ENCODE data around the gene MAL.

Gene MAL

DNA sequence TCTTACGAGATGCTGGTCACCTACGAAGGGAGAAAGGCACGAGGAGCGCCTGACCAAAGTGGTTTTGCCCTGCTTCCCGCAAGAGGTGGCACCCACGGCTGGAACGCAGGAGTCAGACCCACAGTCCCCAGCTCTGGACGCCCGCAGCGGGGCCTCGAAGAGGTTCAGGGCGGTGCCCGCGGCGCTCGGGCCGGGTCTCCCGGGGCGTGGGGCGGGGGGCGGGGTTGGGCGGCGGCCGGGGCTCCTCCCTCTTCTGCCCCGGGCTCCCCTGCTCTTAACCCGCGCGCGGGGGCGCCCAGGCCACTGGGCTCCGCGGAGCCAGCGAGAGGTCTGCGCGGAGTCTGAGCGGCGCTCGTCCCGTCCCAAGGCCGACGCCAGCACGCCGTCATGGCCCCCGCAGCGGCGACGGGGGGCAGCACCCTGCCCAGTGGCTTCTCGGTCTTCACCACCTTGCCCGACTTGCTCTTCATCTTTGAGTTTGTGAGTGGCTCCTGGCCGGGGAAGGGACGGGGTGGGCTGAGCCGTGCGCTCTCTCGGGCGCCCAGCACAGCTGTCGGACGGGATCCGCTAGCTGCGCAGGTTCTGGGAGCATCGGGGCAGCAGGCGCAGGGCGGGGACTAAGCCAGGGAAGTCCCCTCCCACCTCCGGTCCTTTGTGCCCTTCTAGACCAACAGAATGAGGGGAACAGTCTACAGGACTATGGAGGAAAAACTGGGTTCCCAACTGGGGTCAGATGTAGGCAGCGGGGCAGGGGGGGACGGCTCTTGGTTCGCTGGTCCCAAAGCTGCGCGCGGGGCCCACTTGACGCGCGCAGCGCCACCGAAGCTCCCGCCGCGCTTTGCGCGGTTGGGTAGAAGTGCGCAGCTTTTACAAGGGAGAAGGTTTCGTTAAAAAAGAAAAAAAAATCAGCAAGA lies at the start of gene MAL:
Gene MAL (plus strand): TSS at position 303 of the 914 bp plus-strand sequence. CDS start 85 bp downstream, at position 388.
- DNase-seq (ENCODE audit: low spot score) = peak; percentile 80

DNA sequence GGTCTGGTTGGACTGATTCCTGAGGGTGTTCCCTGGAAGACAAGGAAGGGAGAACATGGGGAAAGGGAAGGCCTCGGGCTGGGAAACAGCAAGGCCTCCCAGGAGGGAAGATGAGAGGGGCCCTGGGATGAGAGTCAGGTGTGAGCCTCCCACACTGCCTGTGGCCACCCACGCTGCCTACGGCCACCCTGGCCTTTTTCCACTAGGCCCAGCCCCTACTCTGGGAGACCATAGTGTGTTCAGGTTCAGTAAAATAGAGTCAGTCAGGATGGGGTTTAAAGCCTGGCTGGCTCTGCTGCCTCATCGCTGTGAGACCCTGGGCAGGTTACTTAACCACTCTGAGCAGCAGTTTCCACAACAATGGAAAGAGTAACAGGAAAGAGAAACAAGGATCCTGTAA lies 47.7 kb upstream of the MAL start:
- no peak for DNase-seq (ENCODE audit: low spot score)

DNA sequence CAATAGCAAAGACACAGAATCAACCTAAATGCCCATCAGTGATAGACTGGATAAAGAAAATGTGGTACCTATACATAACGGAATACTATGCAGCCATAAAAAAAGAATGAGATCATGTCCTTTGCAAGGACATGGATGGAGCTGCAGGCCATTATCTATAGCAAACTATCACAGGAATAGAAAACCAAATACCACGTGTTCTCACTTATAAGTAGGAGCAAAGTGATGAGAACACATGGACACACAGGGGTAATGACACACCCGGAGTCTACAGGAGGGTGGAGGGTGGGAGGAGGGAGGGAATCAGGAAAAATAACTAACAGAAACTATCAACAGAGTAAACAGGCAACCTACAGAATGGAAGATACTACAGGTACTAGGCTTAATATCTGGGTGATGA lies 46.6 kb upstream of the MAL start:
- DNase-seq (ENCODE audit: low spot score) = no peak

DNA sequence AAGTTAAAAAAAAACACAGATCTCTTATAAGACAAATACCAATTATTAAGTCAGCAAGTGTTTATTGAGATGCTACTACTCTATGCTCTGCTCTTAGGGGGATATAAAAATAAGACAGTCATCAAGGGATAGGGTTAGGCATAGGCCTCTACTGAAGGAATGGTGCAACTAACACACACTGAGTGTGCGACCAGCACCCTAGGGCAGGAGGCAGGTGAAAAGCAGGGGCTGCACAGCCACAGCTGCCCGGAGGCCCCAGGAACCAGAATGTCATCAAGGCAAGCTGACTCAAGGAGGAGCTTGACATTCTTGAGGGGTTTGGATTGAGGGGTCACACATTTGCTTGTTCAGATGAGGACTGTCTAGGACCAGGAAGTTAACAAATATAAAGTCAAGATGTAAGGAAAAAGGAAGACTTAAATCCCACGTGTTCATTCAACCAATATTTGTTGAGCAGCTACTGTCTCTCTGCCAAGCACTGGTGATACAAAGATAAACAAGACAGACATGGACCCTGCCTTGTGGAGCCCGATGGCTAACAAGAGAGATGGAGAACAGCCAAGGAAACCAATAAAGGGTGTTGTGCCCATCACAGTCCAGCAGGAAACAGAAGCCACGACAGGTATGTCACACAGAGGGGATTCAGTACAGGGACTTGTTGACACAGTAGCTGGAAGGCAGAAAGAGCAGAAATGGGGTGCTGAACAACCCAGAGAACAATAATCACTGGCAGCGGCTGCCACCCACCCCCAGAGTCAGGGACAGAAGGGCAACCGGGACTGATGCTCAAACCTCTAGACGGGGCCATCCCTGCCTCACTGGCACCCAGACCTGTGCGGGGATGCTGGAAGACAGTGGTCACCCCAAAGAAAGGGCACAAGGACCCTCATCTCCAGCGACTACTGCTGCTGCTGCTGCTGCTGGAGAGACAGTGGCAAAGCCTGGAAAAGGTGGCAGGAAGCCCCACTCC lies 45.8 kb upstream of the MAL start:
- DNase-seq (ENCODE audit: low spot score) = no peak

DNA sequence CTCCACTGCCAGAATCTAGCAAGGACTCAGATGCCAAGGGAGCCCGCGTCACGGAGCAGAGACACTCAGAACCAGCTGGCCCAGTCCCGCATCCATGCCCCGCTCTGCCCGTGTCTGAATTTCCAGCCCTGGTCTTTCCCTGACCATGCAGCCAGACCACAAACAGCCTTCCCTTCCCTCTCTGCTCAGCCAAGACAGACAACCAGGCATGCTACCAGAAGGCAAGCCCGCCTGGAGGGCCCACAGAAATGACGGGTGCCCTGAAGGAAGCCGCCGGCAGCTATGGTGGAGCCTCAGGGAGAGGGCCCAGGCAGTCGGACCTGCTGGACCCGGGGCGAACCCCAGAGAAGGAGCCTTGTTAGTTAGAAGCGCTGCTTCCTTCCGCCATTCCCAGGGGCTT lies 45.1 kb upstream of the MAL start:
- no peak for DNase-seq (ENCODE audit: low spot score)

DNA sequence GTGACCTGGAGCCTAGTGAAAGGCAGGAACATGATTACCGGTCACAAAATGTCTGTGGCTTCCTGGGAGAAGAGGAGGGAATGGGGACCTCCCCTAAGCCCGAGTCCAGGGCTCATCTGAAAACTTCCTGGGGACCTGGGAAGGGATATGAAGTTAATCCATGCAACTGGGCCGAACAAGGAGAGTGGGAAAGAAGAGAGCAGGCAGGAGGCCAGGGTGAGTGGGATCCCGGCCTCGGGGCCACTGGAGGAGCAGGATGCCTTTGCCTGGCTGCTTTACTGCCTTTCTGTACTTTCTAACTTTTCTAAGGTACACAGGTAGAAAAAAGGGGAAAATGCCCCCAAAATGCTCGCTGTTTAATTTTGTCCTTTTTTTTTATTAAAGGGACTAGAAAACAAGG lies 43.4 kb upstream of the MAL start:
- no peak for DNase-seq (ENCODE audit: low spot score)

DNA sequence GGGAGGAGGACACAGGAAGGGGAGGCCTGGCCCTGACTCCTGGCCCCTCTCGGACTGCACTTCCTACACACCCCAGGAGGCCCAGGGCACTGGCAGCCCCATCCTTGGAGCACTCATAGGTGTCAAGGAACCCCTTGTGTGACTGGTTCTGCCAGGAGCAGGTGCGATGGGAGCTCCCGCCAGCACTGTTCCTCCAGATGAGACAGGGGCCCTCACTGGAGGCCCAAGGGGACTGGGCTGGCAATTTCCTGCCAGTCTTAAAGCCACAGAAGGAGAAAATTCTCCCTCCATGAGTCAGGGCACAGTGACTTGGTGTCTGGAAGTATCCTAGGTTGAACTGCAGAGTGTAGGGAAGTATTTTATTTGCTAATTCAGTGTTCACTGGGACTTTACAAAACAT lies 42.8 kb upstream of the MAL start:
- DNase-seq (ENCODE audit: low spot score) = no peak

DNA sequence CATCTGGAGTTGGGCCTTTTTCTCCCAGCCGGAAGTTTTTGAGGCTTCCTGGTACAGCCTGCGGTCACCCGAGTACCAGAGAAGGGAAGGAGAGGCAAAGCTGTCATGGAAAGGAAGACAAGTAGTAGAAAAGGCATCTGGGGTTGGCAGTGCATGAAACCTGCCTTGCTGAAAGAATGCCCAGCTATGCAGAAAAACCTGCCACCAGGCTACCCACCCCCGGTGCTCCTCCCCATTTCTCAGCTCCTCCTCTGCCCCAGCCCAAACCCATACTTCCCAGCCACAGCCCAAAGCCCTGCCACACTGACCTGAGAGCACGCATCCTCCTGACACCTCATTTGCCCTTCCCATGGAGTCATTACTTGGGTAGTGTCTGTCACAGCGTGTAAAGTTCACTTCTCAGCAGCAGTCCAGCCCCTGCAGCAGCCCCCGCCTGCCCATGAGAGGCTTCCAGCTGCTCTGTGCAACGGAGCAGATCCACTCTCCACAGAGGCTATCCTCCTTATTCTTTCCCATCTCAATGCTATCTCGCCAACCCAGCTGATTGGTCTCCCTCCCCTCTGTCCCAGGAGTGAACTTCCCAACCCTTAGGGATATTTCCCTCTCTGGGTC lies 40.4 kb upstream of the MAL start:
- DNase-seq (ENCODE audit: low spot score) = no peak

DNA sequence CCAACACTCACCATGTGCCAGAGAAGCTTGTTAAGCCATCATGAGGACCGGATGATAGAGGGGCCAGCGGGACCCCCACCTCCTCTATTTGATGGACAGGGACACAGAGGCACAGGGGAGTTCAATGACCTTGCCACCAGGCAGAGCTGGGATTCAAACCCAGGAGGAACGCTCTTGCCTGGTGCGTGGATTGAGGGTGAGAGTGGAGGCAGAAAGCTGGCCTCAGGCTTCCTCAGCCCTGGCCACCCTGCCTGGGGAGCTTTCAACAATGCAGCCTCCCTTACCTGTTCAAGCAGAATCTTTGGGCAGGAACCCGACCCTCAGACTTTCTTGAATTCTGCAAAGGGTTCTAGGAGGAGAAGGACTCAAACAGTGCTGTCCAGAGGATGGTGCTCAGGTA lies 39.9 kb upstream of the MAL start:
- DNase-seq (ENCODE audit: low spot score) = no peak

DNA sequence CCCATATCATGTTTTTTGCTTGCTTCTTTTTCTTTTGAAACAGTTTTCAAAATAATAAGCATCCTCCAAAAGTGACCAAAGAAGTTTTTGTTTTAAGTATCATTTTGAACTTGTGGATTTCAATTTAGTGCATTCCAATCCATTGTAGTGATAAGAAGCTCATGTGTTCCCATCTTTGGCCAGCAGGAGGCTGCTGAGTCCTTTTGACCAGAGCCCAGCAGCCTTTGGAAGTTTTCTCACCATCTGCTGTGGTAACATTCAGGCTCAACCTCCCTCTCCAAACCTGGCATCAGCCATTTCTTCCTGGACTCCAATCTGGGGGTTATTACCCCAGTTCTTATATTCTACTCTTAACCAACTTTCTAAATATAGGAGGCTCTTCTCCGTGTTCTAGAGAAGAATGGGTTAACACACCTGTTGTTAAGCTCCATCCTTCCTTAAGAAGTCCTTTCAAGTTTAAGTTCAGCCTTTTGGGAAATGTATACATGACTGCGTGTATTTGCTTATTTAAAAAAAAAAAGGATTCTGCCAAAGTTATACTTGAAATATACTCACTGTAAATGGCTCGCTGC lies 39.0 kb upstream of the MAL start:
- peak; percentile 83 for DNase-seq (ENCODE audit: low spot score)

DNA sequence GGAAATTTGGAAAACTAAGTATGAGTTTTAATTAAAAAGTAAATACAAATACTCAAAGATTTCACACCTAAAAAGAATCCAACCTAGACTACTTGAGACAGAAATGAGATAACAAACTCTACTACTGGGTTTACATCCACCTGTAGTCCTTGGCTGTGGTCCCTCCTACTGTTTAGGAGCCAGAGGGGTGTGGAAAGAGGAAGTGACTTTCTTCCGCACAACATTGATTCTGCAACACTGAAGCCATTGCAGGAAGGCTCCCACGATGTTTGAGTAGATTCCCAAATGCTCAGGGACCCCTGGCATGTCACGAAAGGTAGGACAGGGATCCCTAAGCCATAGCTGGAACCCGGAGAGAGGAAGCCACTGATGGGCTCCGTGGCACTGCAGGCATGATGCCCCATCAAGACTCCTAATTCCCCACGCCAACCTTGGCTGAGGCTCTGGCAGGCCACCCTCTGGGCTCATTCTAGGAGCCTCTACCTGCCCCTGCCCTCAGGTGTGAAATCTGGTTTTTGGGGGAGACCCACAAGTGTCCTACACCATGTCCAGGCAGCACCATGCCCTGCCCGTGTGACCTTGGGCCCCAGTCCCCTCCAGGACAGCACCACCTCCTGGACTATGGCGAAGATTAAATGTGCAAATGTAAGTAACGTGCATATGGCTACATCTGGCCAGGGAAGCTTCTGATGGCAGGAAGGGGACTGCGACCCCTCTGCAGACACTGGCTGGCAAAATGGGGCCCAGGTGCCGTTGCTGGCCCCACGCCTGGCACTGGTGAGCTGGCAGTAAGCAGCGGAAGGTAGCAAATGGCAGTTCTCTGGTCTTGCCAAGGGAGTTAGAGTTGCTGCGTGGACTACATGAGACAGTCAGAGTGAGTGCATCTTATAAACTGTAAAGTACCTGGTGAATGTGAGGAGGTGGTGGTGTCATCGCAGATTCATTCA lies 38.2 kb upstream of the MAL start:
- DNase-seq (ENCODE audit: low spot score) = no peak

DNA sequence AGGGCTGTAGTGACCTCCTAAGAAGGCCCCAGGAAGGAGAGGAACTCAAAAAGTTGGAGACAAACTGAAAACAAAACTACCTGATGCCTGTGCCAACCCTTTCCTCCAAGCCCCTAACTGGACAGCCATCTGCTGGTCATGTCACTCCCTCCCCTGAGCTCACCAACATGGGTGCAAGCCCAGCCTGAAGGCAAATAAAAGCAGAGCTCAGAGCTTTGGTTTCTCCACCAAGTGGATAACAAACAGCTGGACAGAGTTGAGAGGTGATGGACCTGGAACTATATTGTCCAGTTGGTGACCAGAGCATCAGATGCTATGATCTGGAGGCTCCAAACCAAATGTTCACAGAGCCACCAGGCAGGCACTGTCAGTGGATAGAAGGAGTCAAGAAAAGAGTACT lies 34.6 kb upstream of the MAL start:
- DNase-seq (ENCODE audit: low spot score) = no peak

DNA sequence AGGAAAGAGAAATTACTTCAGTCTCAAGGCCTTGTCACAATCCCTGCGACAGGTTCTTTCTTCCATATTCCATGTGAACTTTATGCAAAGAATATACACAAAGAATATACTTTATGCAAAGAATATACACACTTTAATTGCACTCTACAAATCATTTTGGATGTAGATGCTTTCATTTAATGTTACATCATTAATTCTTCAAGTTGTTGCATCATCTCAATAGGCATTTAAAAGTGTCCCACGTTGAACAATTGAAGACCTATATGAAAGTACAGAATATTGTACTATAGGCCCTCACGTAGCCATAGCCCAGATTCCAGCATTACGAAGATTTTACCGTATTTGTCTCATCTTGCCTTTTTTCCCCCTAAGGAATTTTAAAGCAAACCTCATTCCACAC lies 33.1 kb upstream of the MAL start:
- DNase-seq (ENCODE audit: low spot score) = no peak

DNA sequence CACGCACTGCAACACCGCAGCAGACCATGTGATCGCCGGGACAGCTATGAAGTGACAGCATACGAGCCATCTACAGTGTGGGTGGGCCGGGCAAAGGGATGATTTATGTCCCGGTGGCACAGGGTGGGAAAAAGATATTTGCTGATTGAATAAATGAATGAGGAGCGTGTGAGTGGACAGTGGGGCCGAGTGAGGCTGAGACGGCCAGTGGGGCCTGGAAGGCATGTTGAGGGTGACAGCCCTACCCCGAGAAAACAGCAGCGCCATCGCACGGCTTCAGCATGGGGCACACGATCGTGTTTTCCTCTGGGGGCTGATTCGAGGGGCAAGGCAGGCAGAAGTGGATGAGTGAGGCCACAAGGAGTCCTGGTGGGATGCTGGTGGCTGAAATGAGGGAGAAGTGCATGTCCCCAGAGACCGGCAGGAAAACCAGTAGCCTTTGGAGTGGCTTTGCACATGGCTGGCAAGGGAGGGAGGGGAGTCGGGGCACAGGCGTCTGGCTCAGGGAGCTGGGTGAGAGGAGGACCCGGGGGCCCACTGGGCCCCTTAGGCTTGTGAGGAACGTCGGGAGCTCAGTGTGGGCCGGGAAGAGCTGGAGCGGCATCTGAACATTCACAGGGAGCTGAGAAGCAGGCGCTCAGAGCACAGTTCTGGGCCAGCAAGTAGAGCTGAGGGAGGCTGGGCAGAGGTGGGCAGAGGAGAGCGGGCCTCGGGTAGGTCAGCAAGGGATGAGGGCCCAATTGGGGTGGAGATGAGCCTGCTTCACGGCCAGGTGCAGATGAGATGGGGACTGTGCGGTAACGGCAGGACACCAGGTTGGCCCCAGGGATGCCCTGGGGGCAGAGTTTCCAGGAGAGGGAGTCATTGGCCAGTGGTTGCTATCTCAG lies 32.1 kb upstream of the MAL start:
- DNase-seq (ENCODE audit: low spot score) = no peak

DNA sequence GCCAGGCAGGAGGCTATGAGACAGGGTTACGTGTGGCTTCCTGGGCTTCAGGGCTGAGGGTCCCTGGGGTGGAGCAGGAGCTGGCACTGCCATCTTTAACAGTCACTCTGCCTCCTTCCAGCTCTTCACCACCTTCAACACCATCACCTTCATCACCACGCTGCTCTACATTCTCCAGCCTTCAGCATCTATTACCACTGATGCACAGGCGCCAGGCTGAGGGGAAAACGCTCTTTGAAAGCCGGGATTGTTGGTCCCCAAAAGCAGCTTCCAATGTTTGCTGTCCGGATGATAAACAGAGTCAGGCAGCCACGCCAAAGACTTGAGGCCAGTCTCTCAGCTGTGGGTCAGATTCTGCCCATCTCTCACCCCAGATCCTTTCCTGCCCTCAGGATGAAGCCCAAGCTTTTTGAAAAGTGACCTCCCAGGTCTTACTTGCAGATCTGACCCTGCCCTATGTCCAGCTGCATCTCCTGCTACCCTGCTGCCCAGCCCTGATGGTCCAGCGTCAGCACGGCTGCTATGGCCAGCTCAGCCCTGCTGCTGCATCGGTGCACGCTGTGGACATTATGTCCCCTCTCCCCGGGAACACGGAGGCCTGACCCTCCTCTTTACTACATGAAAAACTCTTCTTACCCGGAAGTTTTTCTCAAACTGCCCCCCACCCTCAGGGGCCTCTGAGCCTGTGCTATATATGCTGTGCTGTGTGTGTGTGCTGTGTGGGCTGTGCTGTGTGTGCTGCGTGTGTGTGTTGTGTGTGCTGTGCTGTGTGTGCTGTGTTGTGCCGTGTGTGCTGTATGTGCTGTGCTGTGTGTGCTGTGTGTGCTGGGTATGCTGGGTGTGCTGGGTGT lies 31.2 kb upstream of the MAL start:
- DNase-seq (ENCODE audit: low spot score) = no peak

DNA sequence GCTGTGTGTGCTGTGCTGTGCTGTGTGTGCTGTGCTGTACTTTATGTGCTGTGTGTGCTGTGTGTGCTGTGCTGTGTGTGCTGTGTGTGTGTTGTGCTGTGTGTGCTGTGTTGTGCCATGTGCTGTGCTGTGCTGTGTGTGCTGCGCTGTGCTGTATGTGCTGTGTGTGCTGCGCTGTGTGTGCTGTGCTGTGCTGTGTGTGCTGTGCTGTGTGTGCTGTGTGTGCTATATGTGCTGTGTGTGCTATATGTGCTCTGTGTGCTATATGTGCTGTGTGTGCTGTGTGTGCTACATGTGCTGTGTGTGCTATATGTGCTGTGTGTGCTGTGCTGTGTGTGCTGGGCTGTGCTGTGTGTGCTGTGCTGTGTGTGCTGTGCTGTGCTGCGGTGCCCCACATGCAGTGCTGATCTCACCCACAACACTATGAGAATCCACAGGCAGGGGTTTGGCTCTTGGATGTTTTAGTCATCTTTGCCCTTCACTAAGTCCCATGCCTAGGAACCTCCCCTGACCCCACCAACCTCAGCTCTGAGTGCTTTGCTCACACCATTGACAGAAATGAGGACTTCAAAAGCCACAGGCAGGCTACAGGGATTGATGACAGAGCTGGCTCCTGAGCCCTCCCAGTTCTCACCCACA lies 30.5 kb upstream of the MAL start:
- DNase-seq (ENCODE audit: low spot score) = no peak

DNA sequence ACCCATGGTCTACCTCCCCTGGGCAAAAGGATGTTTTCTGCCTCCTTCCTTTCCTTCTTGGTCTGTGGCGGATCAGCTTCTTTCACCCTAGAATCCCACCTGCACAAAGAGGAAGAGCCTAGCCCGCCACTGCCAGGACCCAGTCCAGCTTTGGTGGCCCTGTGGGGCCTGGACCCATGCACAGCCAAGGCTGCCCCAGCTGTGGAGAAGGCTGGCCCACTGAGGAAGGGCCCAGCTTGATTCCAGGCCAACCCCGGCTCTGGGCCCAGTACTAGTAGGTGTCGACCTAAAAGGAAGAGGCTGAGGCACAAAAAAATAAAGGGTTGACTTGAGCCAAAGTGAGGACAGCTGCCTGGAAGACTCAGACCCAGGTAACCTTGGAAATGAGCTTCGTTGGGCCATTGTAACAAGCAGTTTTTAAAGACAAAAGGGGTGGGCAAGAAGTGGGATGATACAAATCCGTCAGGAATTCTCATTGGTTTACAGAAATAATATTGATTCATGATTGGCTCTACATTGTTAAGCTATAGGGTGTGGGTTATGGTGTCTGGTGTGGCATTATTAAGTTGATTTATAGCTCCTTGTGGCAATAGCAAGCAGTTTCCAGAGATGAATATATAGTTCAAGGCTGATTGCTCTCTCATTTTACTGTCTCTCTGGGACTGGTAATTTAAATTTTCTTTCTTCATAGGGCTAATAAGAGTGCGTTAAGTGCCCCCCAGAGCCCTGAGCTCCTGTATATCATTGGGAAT lies 29.8 kb upstream of the MAL start:
- no peak for DNase-seq (ENCODE audit: low spot score)
